Lower leg skin (tissue), 4 donors: Measurements from ENCODE around the gene CLIC4. TPM values are rescaled to one million over a fixed set of nuclear protein-coding genes. Genes with fewer than 3 reads are reported as not detected.

Experiments
- DNase-seq, 2 donors: peaks; one replicate each; pipeline ENCODE4 v3.0.0-alpha.2; 2019; ENCODE audit warnings: low spot score in 2 of 2
- H3K4me3 ChIP-seq: fragments of 200-600 bp; sonication (generic); 2 replicates; pipeline ENCODE4 v1.5.1; 2017; ENCODE audit warnings: mild to moderate bottlenecking, low read depth; ENCODE audit not compliant: poor library complexity, severe bottlenecking
- POLR2A ChIP-seq, 2 donors: fragments of 450-650 bp; IDR thresholded peaks; one replicate each; pipeline ENCODE4 v1.6.1; 2016 to 2017; ENCODE audit warnings: antibody characterized with exemption in 2 of 2, mild to moderate bottlenecking in 1 of 2, moderate library complexity in 1 of 2
- WGBS, 2 donors: methylation state at CpG; one replicate each; pipeline ENCODE4 v1.1.5; 2018; 5-methylcytosine and 5-hydroxymethylcytosine counted together
- intact Hi-C: fragments of 100-400 bp; cut with DNase I; formaldehyde crosslinking; loops from one replicate; pipeline ENCODE4 v1.15.0; 2023; ENCODE audit warnings: low total_unique reads
- total RNA-seq, 4 donors: library from RNA; depleted of rRNA; stranded (reverse); fragments of >200 nt; gene quantifications; one replicate each; pipeline ENCODE4 v1.1.0, GENCODE V29; 2016
- TF ChIP-seq, protein P1 (sequence below), 3 donors: fragments of 450-650 bp; IDR thresholded peaks; one replicate each; pipeline ENCODE4 v1.5.1; 2016; ENCODE audit warnings: antibody characterized with exemption in 3 of 3, mild to moderate bottlenecking in 3 of 3, moderate library complexity in 2 of 3

The CLIC4 gene
- total RNA-seq, 4 donors from 2014 or later, result 32.0 to 97.3 (median 60.7) TPM

DNA sequence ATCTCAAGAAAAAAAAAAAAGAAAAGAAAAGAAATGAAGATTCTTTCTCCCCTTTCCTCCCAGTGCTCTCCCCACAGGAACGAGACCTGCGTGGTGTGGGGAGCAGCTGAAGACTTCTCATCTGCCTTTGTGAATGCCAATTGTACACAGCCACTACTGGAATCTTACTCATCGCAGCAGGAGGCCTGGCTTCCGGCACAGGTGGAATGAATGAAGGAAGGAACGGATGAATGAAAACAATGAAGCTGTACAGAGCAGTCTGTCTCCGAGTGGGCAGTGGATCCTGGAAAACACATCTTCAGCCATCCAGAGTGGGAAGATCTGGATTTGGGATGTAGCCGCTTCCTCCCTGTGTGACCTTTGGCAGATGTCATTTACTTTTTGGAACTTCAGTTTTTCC is 119.9 kb downstream of the CLIC4 start:
- intact Hi-C loops, result no loop called here
- peak in 1 of 2 donors; percentile 46 for DNase-seq

DNA sequence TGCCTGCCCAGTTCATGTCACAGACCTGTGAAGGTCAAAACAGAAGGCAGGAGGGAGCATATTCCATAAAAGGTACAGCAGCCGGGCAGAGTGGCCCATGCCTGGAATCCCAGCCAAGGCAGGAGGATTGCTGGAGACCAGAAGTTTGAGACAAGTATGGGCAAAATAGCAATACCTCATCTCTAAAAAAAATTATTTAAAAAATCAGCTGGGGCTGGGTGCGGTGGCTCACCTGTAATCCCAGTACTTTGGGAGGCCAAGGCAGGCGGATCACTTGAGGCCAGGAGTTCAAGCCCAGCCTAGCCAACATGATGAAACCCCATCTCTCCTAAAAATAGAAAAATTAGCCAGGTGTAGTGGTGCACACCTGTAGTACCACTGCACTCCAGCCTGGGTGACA is 120.3 kb downstream of the CLIC4 start:
- H3K4me3 ChIP-seq, result no peak overlapping the region
- DNase-seq, result peak in 1 of 2 donors; percentile 65
- TF ChIP-seq, protein P1, sequence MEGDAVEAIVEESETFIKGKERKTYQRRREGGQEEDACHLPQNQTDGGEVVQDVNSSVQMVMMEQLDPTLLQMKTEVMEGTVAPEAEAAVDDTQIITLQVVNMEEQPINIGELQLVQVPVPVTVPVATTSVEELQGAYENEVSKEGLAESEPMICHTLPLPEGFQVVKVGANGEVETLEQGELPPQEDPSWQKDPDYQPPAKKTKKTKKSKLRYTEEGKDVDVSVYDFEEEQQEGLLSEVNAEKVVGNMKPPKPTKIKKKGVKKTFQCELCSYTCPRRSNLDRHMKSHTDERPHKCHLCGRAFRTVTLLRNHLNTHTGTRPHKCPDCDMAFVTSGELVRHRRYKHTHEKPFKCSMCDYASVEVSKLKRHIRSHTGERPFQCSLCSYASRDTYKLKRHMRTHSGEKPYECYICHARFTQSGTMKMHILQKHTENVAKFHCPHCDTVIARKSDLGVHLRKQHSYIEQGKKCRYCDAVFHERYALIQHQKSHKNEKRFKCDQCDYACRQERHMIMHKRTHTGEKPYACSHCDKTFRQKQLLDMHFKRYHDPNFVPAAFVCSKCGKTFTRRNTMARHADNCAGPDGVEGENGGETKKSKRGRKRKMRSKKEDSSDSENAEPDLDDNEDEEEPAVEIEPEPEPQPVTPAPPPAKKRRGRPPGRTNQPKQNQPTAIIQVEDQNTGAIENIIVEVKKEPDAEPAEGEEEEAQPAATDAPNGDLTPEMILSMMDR (IDR thresholded peaks at IDR 0.05), result no peak
- TF ChIP-seq POLR2A (IDR thresholded peaks at IDR 0.05), result no peak
- WGBS, 2 donors, result 59 to 71% methylated on average over 3 of the region's 3 CpGs
- intact Hi-C loops, result no loop called here

More for the DNA sequence above, 119.9 kb downstream of the CLIC4 start:
- no peak overlapping the region for H3K4me3 ChIP-seq
- no peak for TF ChIP-seq POLR2A (IDR thresholded peaks at IDR 0.05)
- 74 to 82% methylated on average over 7 of the region's 7 CpGs for WGBS, 2 donors

DNA sequence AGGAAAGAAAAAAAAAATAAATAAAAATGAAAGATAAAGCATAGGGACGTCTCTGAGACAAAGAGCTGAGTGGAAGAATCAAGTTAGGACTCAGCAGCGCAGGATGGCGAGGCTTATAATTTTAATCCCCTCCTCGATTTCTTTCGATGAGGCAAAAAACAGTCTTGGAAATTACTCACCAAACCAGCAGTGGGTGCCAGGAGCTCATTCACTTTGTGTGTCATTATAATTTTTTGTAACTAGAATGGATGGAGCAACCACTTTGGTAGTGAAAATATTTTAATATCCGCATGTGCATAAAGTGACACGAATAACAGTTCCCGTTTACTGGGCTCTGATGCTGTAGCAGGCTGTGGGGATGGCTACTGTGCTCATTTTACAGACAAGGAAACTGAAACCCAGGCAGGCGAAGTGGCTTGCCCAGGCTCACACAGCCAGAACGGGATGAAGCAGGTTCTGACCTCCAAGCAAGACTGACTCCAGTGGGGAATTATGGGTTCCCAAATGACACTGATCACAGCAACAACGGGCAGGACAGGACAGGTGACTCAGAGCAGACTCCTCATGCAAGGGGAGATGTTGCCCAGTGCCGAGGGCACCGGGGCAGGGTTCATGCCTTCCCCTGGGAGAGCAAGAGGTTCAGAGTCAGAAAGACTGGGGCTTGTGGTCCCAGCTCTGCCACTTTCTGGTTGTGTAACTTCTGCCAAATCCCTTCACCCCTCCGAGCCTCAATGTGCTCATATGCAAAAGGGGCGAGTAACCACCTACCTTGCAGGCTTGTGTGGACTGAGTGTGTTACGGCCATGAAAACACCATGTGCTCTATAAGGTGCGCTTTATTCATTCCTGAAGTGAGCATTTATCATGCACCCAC is 121.2 kb downstream of the CLIC4 start:
- H3K4me3 ChIP-seq, result no peak overlapping the region
- intact Hi-C loops, result no loop called here
- 54 to 69% methylated on average over 17 of the region's 17 CpGs for WGBS, 2 donors
- DNase-seq, result peak in 1 of 2 donors; percentile 37
- TF ChIP-seq, protein P1 (IDR thresholded peaks at IDR 0.05), result no peak
- no peak for TF ChIP-seq POLR2A (IDR thresholded peaks at IDR 0.05)

DNA sequence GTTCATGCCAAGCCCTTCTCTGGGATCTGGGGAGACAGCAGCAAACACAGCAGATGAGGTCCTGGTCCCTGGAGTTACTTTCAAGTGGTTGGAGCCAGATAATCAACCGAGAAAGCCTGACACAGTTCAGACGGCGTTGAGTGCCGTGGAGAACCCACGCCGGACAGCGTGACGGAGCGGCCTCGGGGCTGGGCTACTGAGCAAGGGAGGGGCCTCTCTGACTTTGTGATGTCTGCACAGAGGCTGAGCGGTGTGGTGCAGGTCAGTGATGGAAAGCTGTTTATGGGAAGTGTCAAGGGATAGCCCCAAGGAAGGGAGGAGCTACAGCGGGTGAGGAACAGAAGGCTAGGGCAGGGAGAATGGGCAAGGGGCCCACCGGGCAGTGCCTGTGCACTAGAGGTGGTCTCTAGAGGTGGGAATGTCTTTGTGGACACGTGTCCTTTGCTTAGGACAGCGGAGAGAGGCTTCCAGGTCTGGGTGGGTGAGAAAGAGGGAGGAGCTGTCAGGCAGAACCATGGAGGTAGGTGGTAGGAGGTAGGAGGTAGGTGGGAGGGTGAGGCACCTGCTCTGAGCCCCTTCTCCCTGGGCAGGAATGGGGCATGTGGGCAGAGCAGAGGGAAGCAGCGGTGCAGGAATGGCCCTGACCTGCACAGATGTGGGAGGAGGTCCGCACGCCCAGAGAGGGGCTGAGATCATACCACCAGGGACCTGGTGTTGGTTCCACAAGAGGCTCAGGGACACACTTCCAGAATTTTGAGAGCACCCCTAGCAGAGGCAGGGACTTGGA is 122.0 kb downstream of the CLIC4 start:
- intact Hi-C loops, result no loop called here
- TF ChIP-seq POLR2A (IDR thresholded peaks at IDR 0.05), result no peak
- TF ChIP-seq, protein P1 (IDR thresholded peaks at IDR 0.05), result no peak
- WGBS, 2 donors, result 43 to 69% methylated on average over 18 of the region's 18 CpGs
- H3K4me3 ChIP-seq, result no peak overlapping the region
- peak in 1 of 2 donors; percentile 70 for DNase-seq

DNA sequence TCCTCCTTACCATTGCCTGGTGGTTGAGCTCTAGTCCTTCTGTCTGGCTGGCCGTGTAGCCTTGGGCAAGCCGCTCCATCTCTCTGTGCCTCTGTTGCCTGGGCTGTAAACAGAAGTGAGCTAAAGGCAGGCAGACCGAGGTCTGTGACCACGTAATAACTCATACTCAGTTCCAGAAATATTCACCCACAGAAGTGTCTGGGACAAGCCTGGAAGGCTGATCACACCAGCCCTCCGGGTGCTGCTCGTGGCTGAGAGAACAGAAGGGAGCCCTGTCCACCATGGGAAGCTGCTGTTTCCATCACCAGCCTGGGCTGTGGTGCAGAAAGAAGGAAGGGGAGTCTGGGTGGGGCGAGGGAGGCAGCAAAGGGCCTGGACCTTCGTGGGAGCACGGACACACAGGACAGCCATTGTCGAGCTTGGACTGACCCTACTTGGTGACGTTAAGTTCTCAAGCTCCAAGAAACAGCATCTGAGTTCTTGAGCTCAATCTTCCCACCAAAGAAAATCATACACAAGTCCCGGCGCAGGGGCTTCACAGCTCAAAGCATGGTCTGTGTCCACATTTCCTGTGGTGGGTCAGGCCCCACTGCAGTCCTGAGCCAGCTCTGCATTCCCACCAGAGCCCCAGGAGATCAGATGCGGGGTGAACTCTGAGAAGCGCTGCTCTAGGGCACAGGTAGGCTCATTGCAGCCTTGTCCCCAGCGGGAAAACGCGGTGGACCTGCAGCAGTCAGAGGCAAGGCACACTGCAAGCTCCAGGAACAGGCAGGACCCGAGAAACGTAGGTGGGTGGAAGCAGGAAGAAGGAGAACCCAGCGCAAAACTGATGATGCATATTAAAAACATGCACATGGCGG is 123.0 kb downstream of the CLIC4 start:
- no peak overlapping the region for H3K4me3 ChIP-seq
- 75 to 84% methylated on average over 22 of the region's 22 CpGs for WGBS, 2 donors
- TF ChIP-seq, protein P1 (IDR thresholded peaks at IDR 0.05), result no peak
- no peak for TF ChIP-seq POLR2A (IDR thresholded peaks at IDR 0.05)
- intact Hi-C loops, result no loop called here
- peak; percentile 11 to 78 for DNase-seq
